HEK293 (cell line): ENCODE data around the gene HIP1.

Experiments
- CTCF ChIA-PET: fragments of 350-600 bp; formaldehyde crosslinking; extraction: SDS; loops from one replicate; lab custom pipeline; 2021; ENCODE audit warnings: antibody characterized with exemption; lab: Yijun Ruan, JAX
- POLR2A ChIA-PET: fragments of 300-600 bp; formaldehyde crosslinking; extraction: SDS; loops from one replicate; lab custom pipeline; 2020; ENCODE audit warnings: antibody characterized with exemption, inconsistent platforms; lab: Yijun Ruan, JAX
- H3K27ac ChIP-seq: fragments of 200-500 bp; sonication (Bioruptor generic); 2 replicates; pipeline ENCODE4 v1.5.1; 2014; ENCODE audit warnings: low read depth, low read length, control low read depth, inconsistent platforms; ENCODE audit errors: extremely low read depth
- H3K36me3 ChIP-seq, 2 experiments: fragments of 200-500 bp in 1 of 2; sonication (Bioruptor generic) in 1 of 2; 1 replicate in 1 of 2; 2 replicates in 1 of 2; pipeline ENCODE4 v1.5.1; 2014 to 2017; ENCODE audit warnings: inconsistent platforms in 2 of 2, low read length in 2 of 2; ENCODE audit not compliant: control insufficient read depth in 2 of 2, insufficient read depth in 1 of 2
- H3K4me1 ChIP-seq: fragments of 200-500 bp; sonication (Bioruptor generic); 2 replicates; pipeline ENCODE4 v1.5.1; 2014; ENCODE audit warnings: mild to moderate bottlenecking, low read length, inconsistent platforms; ENCODE audit not compliant: control insufficient read depth, insufficient read depth
- H3K4me3 ChIP-seq: 2 replicates; pipeline ENCODE4 v1.5.1; 2011; ENCODE audit warnings: low read depth, mild to moderate bottlenecking, control low read depth, low read length, moderate library complexity
- H3K9me3 ChIP-seq: fragments of 200-500 bp; sonication (Bioruptor generic); 2 replicates; pipeline ENCODE4 v1.5.1; 2014; ENCODE audit warnings: low read depth, low read length, inconsistent platforms; ENCODE audit not compliant: control insufficient read depth, insufficient read depth
- BCL11A ChIP-seq: fragments of 450-650 bp; formaldehyde crosslinking; IDR thresholded peaks from 2 replicates; pipeline ENCODE4 v1.5.1; 2016; ENCODE audit warnings: low read depth, missing biosample characterization, missing genetic modification characterization
- SP3 ChIP-seq: fragments of 450-650 bp; formaldehyde crosslinking; IDR thresholded peaks from 2 replicates; pipeline ENCODE4 v1.5.1; 2016; ENCODE audit warnings: missing biosample characterization, missing genetic modification characterization
- ZFP37 ChIP-seq: fragments of 450-650 bp; formaldehyde crosslinking; IDR thresholded peaks from 2 replicates; pipeline ENCODE4 v1.5.1; 2016; ENCODE audit warnings: missing biosample characterization, missing genetic modification characterization
- ZNF248 ChIP-seq: fragments of 450-650 bp; formaldehyde crosslinking; IDR thresholded peaks from 2 replicates; pipeline ENCODE4 v1.5.1; 2017; ENCODE audit warnings: missing biosample characterization, missing genetic modification characterization
- ZNF350 ChIP-seq: fragments of 450-650 bp; formaldehyde crosslinking; IDR thresholded peaks from 2 replicates; pipeline ENCODE4 v1.5.0; 2017; ENCODE audit warnings: missing biosample characterization, mild to moderate bottlenecking, missing genetic modification characterization
- ZNF37A ChIP-seq: fragments of 450-650 bp; IDR thresholded peaks from 2 replicates; pipeline ENCODE4 v1.5.1; 2018; ENCODE audit warnings: missing biosample characterization, missing genetic modification characterization
- ZNF423 ChIP-seq: fragments of 450-650 bp; formaldehyde crosslinking; IDR thresholded peaks from 2 replicates; pipeline ENCODE4 v1.5.1; 2016; ENCODE audit warnings: missing biosample characterization, missing genetic modification characterization
- ZNF629 ChIP-seq: fragments of 450-650 bp; formaldehyde crosslinking; IDR thresholded peaks from 2 replicates; pipeline ENCODE4 v1.5.1; 2017; ENCODE audit warnings: missing biosample characterization, missing genetic modification characterization
- ZNF664 ChIP-seq: fragments of 450-650 bp; formaldehyde crosslinking; IDR thresholded peaks from 2 replicates; pipeline ENCODE4 v1.5.1; 2016; ENCODE audit warnings: missing biosample characterization, missing genetic modification characterization
- ZNF707 ChIP-seq: fragments of 450-650 bp; formaldehyde crosslinking; IDR thresholded peaks from 2 replicates; pipeline ENCODE4 v1.5.1; 2016; ENCODE audit warnings: missing biosample characterization, missing genetic modification characterization
- TF ChIP-seq, protein P1 (sequence below): fragments of 450-650 bp; formaldehyde crosslinking; IDR thresholded peaks from 2 replicates; pipeline ENCODE4 v1.5.1; 2016; ENCODE audit warnings: missing biosample characterization, missing genetic modification characterization
- TF ChIP-seq, protein P2 (sequence below): fragments of 450-650 bp; formaldehyde crosslinking; IDR thresholded peaks from 2 replicates; pipeline ENCODE4 v1.5.1; 2016; ENCODE audit warnings: missing biosample characterization, missing genetic modification characterization
- TF ChIP-seq, protein P3 (sequence below): fragments of 450-650 bp; formaldehyde crosslinking; IDR thresholded peaks from 2 replicates; pipeline ENCODE4 v1.5.1; 2017; ENCODE audit warnings: missing biosample characterization, missing genetic modification characterization
- TF ChIP-seq, protein P4 (sequence below): fragments of 450-650 bp; formaldehyde crosslinking; IDR thresholded peaks from 2 replicates; pipeline ENCODE4 v1.5.1; 2016; ENCODE audit warnings: missing biosample characterization, missing genetic modification characterization
- TF ChIP-seq, protein P5 (sequence below): IDR thresholded peaks from 2 replicates; pipeline ENCODE4 v1.6.1; 2011; ENCODE audit warnings: mild to moderate bottlenecking, low read depth, low read length, borderline replicate concordance
- TF ChIP-seq, protein P6 (sequence below): sonication (generic); formaldehyde crosslinking; IDR thresholded peaks from 2 replicates; pipeline ENCODE4 v1.8.1; 2022; ENCODE audit warnings: mild to moderate bottlenecking, moderate library complexity, missing genetic modification reagents
- TF ChIP-seq, protein P7 (sequence below): fragments of 450-650 bp; formaldehyde crosslinking; IDR thresholded peaks from 2 replicates; pipeline ENCODE4 v1.5.1; 2017; ENCODE audit warnings: missing biosample characterization, missing genetic modification characterization

HIP1 gene

DNA sequence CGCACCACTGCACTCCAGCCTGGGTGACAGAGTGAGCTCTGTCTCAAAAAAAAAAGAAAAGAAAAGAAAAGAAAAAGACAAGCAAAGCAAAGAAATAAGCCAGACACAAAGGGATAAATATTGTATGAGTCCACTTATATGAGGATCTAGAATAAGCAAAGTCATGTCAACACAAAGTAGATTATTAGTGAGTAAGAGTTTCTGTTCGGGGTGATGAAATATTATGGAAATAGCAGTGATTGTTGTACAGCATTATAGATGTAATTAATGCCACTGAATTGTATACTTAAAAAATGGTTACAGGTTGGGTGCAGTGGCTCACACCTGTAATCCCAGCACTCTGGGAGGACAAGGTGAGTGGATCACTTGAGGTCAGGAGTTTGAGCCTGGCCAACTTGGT lies 83.2 kb downstream of the HIP1 start:
- Histone ChIP-seq H3K36me3 (no peaks in the 10 kb centered on the region), H3K9me3 (no peaks in the 10 kb centered on the region), H3K4me3 (no peak overlapping the region), H3K4me1 (0 out of 2 replicates have a peak, but pooled peaks cover under 1% of the 10 kb centered on the region), H3K27ac (no peak overlapping the region)
- TF ChIP-seq, protein P1, sequence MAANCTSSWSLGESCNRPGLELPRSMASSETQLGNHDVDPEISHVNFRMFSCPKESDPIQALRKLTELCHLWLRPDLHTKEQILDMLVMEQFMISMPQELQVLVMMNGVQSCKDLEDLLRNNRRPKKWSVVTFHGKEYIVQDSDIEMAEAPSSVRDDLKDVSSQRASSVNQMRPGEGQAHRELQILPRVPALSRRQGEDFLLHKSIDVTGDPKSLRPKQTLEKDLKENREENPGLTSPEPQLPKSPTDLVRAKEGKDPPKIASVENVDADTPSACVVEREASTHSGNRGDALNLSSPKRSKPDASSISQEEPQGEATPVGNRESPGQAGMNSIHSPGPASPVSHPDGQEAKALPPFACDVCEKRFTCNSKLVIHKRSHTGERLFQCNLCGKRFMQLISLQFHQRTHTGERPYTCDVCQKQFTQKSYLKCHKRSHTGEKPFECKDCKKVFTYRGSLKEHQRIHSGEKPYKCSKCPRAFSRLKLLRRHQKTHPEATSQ (tag by site-specific recombination): no peak
- TF ChIP-seq, protein P2, sequence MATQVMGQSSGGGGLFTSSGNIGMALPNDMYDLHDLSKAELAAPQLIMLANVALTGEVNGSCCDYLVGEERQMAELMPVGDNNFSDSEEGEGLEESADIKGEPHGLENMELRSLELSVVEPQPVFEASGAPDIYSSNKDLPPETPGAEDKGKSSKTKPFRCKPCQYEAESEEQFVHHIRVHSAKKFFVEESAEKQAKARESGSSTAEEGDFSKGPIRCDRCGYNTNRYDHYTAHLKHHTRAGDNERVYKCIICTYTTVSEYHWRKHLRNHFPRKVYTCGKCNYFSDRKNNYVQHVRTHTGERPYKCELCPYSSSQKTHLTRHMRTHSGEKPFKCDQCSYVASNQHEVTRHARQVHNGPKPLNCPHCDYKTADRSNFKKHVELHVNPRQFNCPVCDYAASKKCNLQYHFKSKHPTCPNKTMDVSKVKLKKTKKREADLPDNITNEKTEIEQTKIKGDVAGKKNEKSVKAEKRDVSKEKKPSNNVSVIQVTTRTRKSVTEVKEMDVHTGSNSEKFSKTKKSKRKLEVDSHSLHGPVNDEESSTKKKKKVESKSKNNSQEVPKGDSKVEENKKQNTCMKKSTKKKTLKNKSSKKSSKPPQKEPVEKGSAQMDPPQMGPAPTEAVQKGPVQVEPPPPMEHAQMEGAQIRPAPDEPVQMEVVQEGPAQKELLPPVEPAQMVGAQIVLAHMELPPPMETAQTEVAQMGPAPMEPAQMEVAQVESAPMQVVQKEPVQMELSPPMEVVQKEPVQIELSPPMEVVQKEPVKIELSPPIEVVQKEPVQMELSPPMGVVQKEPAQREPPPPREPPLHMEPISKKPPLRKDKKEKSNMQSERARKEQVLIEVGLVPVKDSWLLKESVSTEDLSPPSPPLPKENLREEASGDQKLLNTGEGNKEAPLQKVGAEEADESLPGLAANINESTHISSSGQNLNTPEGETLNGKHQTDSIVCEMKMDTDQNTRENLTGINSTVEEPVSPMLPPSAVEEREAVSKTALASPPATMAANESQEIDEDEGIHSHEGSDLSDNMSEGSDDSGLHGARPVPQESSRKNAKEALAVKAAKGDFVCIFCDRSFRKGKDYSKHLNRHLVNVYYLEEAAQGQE: no peak
- CTCF ChIA-PET: no interaction called here
- POLR2A ChIA-PET: interaction anchor here (0.7 kb wide), 1 partner anchor 9 kb away, joined by 3 read pairs; no protein-coding TSS in a partner anchor

DNA sequence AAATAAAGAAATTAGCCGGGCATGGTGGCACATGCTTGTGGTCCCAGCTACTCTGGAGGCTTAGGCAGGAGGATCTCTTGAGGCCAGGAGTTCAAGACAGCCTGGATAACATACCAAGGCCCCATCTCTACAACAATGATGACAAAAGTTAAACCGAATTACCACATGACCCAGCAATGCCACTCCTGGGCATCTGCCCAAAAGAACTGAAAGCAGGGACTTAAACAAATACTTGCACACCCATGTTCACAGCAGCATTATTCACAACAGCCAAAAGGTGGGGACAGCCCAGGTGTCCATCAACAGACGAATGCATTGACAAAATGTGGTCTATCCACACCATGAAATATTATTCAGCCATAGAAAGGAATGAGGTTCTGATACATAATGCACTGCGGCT lies 83.9 kb downstream of the HIP1 start:
- Histone ChIP-seq H3K4me1 (no peaks in the 10 kb centered on the region), H3K36me3 (no peaks in the 10 kb centered on the region), H3K4me3 (no peak overlapping the region), H3K27ac (no peak overlapping the region), H3K9me3 (no peaks in the 10 kb centered on the region)
- CTCF ChIA-PET: no interaction called here
- POLR2A ChIA-PET: no interaction called here
- TF ChIP-seq ZNF423 (tag by site-specific recombination): no peak
- no peak for TF ChIP-seq ZNF707 (tag by site-specific recombination)
- TF ChIP-seq ZNF248 (tag by site-specific recombination): no peak
- no peak for TF ChIP-seq ZNF629 (tag by site-specific recombination)
- no peak for TF ChIP-seq BCL11A
- no peak for TF ChIP-seq ZFP37
- TF ChIP-seq, protein P3, sequence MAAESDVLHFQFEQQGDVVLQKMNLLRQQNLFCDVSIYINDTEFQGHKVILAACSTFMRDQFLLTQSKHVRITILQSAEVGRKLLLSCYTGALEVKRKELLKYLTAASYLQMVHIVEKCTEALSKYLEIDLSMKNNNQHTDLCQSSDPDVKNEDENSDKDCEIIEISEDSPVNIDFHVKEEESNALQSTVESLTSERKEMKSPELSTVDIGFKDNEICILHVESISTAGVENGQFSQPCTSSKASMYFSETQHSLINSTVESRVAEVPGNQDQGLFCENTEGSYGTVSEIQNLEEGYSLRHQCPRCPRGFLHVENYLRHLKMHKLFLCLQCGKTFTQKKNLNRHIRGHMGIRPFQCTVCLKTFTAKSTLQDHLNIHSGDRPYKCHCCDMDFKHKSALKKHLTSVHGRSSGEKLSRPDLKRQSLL (tag by site-specific recombination): no peak
- TF ChIP-seq, protein P2: no peak
- TF ChIP-seq ZNF37A (tag by site-specific recombination): no peak
- no peak for TF ChIP-seq SP3
- TF ChIP-seq ZNF350 (tag by site-specific recombination): no peak
- TF ChIP-seq, protein P4, sequence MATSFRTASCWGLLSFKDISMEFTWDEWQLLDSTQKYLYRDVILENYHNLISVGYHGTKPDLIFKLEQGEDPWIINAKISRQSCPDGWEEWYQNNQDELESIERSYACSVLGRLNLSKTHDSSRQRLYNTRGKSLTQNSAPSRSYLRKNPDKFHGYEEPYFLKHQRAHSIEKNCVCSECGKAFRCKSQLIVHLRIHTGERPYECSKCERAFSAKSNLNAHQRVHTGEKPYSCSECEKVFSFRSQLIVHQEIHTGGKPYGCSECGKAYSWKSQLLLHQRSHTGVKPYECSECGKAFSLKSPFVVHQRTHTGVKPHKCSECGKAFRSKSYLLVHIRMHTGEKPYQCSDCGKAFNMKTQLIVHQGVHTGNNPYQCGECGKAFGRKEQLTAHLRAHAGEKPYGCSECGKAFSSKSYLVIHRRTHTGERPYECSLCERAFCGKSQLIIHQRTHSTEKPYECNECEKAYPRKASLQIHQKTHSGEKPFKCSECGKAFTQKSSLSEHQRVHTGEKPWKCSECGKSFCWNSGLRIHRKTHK (tag by site-specific recombination): no peak
- no peak for TF ChIP-seq ZNF664 (tag by site-specific recombination)
- TF ChIP-seq, protein P5, sequence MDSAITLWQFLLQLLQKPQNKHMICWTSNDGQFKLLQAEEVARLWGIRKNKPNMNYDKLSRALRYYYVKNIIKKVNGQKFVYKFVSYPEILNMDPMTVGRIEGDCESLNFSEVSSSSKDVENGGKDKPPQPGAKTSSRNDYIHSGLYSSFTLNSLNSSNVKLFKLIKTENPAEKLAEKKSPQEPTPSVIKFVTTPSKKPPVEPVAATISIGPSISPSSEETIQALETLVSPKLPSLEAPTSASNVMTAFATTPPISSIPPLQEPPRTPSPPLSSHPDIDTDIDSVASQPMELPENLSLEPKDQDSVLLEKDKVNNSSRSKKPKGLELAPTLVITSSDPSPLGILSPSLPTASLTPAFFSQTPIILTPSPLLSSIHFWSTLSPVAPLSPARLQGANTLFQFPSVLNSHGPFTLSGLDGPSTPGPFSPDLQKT: no peak
- TF ChIP-seq, protein P6, sequence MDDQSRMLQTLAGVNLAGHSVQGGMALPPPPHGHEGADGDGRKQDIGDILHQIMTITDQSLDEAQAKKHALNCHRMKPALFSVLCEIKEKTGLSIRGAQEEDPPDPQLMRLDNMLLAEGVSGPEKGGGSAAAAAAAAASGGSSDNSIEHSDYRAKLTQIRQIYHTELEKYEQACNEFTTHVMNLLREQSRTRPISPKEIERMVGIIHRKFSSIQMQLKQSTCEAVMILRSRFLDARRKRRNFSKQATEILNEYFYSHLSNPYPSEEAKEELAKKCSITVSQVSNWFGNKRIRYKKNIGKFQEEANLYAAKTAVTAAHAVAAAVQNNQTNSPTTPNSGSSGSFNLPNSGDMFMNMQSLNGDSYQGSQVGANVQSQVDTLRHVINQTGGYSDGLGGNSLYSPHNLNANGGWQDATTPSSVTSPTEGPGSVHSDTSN (CRISPR knock-in tag): no peak
- TF ChIP-seq, protein P7, sequence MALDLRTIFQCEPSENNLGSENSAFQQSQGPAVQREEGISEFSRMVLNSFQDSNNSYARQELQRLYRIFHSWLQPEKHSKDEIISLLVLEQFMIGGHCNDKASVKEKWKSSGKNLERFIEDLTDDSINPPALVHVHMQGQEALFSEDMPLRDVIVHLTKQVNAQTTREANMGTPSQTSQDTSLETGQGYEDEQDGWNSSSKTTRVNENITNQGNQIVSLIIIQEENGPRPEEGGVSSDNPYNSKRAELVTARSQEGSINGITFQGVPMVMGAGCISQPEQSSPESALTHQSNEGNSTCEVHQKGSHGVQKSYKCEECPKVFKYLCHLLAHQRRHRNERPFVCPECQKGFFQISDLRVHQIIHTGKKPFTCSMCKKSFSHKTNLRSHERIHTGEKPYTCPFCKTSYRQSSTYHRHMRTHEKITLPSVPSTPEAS (tag by site-specific recombination): no peak
